ENCODE data around the gene EYA2.

The EYA2 gene

GRCh38 chr20:46933150-46933549 lies 38.5 kb downstream of the EYA2 start:
- no peak for DNase-seq (ENCODE audit: low spot score)

GRCh38 chr20:46934746-46935287 lies 40.2 kb downstream of the EYA2 start:
- DNase-seq (ENCODE audit: low spot score) = no peak

GRCh38 chr20:46935394-46936017 lies 40.9 kb downstream of the EYA2 start:
- DNase-seq (ENCODE audit: low spot score) = no peak

GRCh38 chr20:46936415-46937156 lies 41.9 kb downstream of the EYA2 start:
- no peak for DNase-seq (ENCODE audit: low spot score)

GRCh38 chr20:46937157-46937523 lies 42.5 kb downstream of the EYA2 start:
- DNase-seq (ENCODE audit: low spot score) = no peak

GRCh38 chr20:46937533-46938226 lies 43.0 kb downstream of the EYA2 start:
- no peak for DNase-seq (ENCODE audit: low spot score)

- DNase-seq (ENCODE audit: low spot score) = no peak
Measured at GRCh38 chr20:46938434-46938833, 43.8 kb downstream of the EYA2 start.

GRCh38 chr20:46939031-46939965 lies 44.7 kb downstream of the EYA2 start:
- peak; percentile 38 for DNase-seq (ENCODE audit: low spot score)

GRCh38 chr20:46940616-46941015 lies 46.0 kb downstream of the EYA2 start:
- no peak for DNase-seq (ENCODE audit: low spot score)

- DNase-seq (ENCODE audit: low spot score) = no peak
Measured at GRCh38 chr20:46941404-46941803, 46.8 kb downstream of the EYA2 start.

- no peak for DNase-seq (ENCODE audit: low spot score)
Measured at GRCh38 chr20:46943861-46944591, 49.4 kb downstream of the EYA2 start.

GRCh38 chr20:46945465-46945864 lies 50.8 kb downstream of the EYA2 start:
- DNase-seq (ENCODE audit: low spot score) = no peak

- no peak for DNase-seq (ENCODE audit: low spot score)
Measured at GRCh38 chr20:46946181-46946624, 51.6 kb downstream of the EYA2 start.

- DNase-seq (ENCODE audit: low spot score) = no peak
Measured at GRCh38 chr20:46946796-46947195, 52.2 kb downstream of the EYA2 start.

- DNase-seq (ENCODE audit: low spot score) = no peak
Measured at GRCh38 chr20:46948081-46948480, 53.4 kb downstream of the EYA2 start.

- no peak for DNase-seq (ENCODE audit: low spot score)
Measured at GRCh38 chr20:46951405-46951804, 56.8 kb downstream of the EYA2 start.

GRCh38 chr20:46951840-46952497 lies 57.3 kb downstream of the EYA2 start:
- no peak for DNase-seq (ENCODE audit: low spot score)

GRCh38 chr20:46953596-46953995 lies 59.0 kb downstream of the EYA2 start:
- DNase-seq (ENCODE audit: low spot score) = no peak

- no peak for DNase-seq (ENCODE audit: low spot score)
Measured at GRCh38 chr20:46954490-46955038, 59.9 kb downstream of the EYA2 start.
